Subcutaneous adipose tissue (tissue), 4 donors: ENCODE data around the gene TCF7L2. TPM values are rescaled to one million over a fixed set of nuclear protein-coding genes. Genes with fewer than 3 reads are reported as not detected.

ENCODE experiments used
- CTCF ChIP-seq: fragments of 450-650 bp; IDR thresholded peaks from one replicate; pipeline ENCODE4 v1.5.1; 2016; ENCODE audit warnings: low read depth, mild to moderate bottlenecking, control low read depth, antibody characterized with exemption, moderate library complexity
- total RNA-seq, 4 donors: library from RNA; depleted of rRNA; stranded (reverse); fragments of >200 nt; gene quantifications; one replicate each; pipeline ENCODE4 v1.1.0, GENCODE V29; 2016

The TCF7L2 gene
- total RNA-seq, 4 donors from 2014 or later: 24.3 to 70.1 (median 43.5) TPM

DNA sequence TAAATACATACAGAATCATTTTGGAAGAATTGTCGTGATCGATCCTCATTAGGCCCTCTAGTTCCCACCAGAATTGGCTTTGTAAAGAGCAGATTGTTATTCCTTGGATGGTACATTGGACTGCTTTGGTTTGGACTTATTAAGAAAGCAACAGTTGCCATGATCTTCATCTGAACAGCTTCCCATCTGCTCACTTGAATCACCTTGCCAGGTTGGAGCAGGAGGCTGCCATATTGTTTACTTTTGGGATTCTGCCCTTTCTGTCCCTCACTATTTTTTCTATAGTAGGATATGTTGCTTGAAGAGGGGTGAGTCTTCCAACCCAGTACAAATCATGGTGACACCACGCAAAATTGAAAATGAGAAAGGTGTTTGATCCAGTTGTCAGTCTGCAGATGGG, 199.6 kb downstream of the TCF7L2 start:
- TF ChIP-seq CTCF: no peak

GRCh38 chr10:113151190-113151666, 201.2 kb downstream of the TCF7L2 start:
- no peak for TF ChIP-seq CTCF

- TF ChIP-seq CTCF: no peak
These were observed 203.6 kb downstream of the TCF7L2 start for GRCh38 chr10:113153493-113154102.

- no peak for TF ChIP-seq CTCF
These were observed 207.4 kb downstream of the TCF7L2 start for GRCh38 chr10:113157441-113157840.

GRCh38 chr10:113158183-113158582, 208.1 kb downstream of the TCF7L2 start:
- TF ChIP-seq CTCF: no peak

GRCh38 chr10:113159563-113159962, 209.5 kb downstream of the TCF7L2 start:
- no peak for TF ChIP-seq CTCF

DNA sequence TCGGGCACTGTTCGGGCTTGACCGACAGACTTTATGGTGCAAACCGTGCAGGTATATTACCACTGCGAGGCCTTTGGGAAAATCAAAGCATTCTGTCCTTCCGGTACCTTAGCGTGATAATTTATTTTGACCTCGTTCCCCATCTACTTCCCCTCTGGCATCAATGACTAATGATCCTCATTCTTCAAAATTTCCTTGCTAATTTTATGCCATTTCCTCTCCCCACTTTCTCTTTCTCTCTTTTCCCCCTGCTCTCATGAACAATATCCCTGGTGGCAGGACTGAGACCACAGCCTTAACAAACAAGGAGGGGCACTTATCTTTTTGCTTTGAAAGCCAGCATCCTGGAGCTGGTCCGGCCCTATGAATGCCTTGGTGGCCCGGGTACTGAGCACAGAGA, 210.6 kb downstream of the TCF7L2 start:
- no peak for TF ChIP-seq CTCF
